ENCODE results near the gene ARNT2. TPM values are rescaled to one million over a fixed set of nuclear protein-coding genes. Genes with fewer than 3 reads are reported as not detected.

Gene ARNT2
- polyA plus RNA-seq, 1 of the 3 experiments (the other 2 are of a cell fraction) = 17.0 TPM

GRCh38 chr15:80500021-80500420 is 95.8 kb downstream of the ARNT2 start:
- Histone ChIP-seq H3K4me3 (ENCODE audit: low read depth in 2 of 2, low read length in 1 of 2) (no peak overlapping the region), H3K27ac (ENCODE audit: low read depth in 2 of 2, low read length in 1 of 2) (no peak overlapping the region)
- CTCF ChIA-PET = interaction anchor here (1.0 kb wide), 1 partner anchor 277 kb away, joined by 4 read pairs; no protein-coding TSS in a partner anchor

DNA sequence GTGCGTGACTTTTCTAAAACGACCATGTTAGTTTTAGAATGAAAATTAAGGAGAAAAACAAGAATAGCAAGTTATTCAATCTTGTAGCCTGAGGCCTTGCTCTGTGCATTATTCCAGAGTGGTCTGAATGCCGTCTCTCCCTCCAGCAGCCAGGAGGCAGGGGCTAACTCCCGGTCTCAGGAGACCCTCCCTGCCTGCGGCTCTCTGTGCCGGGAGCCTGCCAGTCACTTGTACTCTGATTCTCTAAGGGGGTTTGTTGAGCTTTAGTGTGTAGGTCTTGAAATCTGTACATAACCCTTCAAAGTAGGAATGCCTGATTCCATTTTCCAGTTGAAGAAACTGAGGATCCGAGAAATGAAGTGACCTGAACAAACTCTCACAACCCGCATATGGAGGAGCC is 97.3 kb downstream of the ARNT2 start:
- H3K4me3 ChIP-seq (ENCODE audit: low read depth in 2 of 2, low read length in 1 of 2) = no peak overlapping the region
- no peak overlapping the region for H3K9ac ChIP-seq
- H4K20me1 ChIP-seq (ENCODE audit: insufficient read depth) = no peaks in the 10 kb centered on the region
- 95% methylated on average over 8 of the region's 8 CpGs for WGBS (ENCODE audit: low lambda C conversion rate)
- no peak overlapping the region for H3K27ac ChIP-seq (ENCODE audit: low read depth in 2 of 2, low read length in 1 of 2)
- ChIA-PET POLR2A (no interaction called here), CTCF (interaction anchor here (1.2 kb wide), 1 partner anchor 469 kb away, joined by 3 read pairs; no protein-coding TSS in a partner anchor)
- no peaks in the 10 kb centered on the region for H3F3A ChIP-seq (replicated peaks; ENCODE audit: insufficient read depth)
- H3K9me2 ChIP-seq = no peaks in the 10 kb centered on the region
- H2AFZ ChIP-seq (ENCODE audit: low read depth) = no peak overlapping the region
- H3K36me3 ChIP-seq (replicated peaks in 1 of 2; ENCODE audit: control insufficient read depth in 1 of 2, insufficient read depth in 2 of 2, low read length in 1 of 2) = peaks cover 0 to 6% of the 10 kb centered on the region in 2 experiments
- H3K4me2 ChIP-seq = no peak overlapping the region
- H3K4me1 ChIP-seq (ENCODE audit: control insufficient read depth in 1 of 2, insufficient read depth in 2 of 2, low read depth in 1 of 2, low read length in 1 of 2) = peaks cover 0 to 10% of the 10 kb centered on the region in 2 experiments; a peak in 1 of 4 replicates
- no peak for DNase-seq
- no peaks in the 10 kb centered on the region for H3K79me2 ChIP-seq (ENCODE audit: insufficient read depth)
- H3K9me3 ChIP-seq = no peaks in the 10 kb centered on the region
- TF ChIP-seq EP300 (IDR thresholded peaks at IDR 0.05; ENCODE audit: borderline replicate concordance in 1 of 2, low read depth in 1 of 2, low read length in 1 of 2) = no peak
- TF ChIP-seq REST (IDR thresholded peaks at IDR 0.05; ENCODE audit: low read depth, low read length) = no peak
- no peak for TF ChIP-seq RFX5 (IDR thresholded peaks at IDR 0.05; ENCODE audit: low read length)
- no peak for TF ChIP-seq NRF1 (IDR thresholded peaks at IDR 0.05; ENCODE audit: low read depth, low read length)
- no peak for TF ChIP-seq YY1 (IDR thresholded peaks at IDR 0.05; ENCODE audit: low read depth)
- TF ChIP-seq TAF1 (IDR thresholded peaks at IDR 0.05; ENCODE audit: borderline replicate concordance, low read depth, low read length) = no peak
- H3K27me3 ChIP-seq (ENCODE audit: insufficient read depth) = no peaks in the 10 kb centered on the region

More at GRCh38 chr15:80500021-80500420, 95.8 kb downstream of the ARNT2 start:
- Histone ChIP-seq H3F3A (replicated peaks; ENCODE audit: insufficient read depth) (no peaks in the 10 kb centered on the region), H3K4me1 (ENCODE audit: control insufficient read depth in 1 of 2, insufficient read depth in 2 of 2, low read depth in 1 of 2, low read length in 1 of 2) (peaks cover 4 to 10% of the 10 kb centered on the region in 2 experiments; a peak in 2 of 4 replicates), H4K20me1 (ENCODE audit: insufficient read depth) (no peaks in the 10 kb centered on the region), H3K36me3 (replicated peaks in 1 of 2; ENCODE audit: control insufficient read depth in 1 of 2, insufficient read depth in 2 of 2, low read length in 1 of 2) (peaks cover 0 to 5% of the 10 kb centered on the region in 2 experiments), H3K9me3 (no peaks in the 10 kb centered on the region), H3K9ac (no peak overlapping the region), H3K27me3 (ENCODE audit: insufficient read depth) (no peaks in the 10 kb centered on the region), H3K4me2 (no peak overlapping the region), H3K79me2 (ENCODE audit: insufficient read depth) (no peaks in the 10 kb centered on the region), H3K9me2 (no peaks in the 10 kb centered on the region), H2AFZ (ENCODE audit: low read depth) (no peak overlapping the region)
- POLR2A ChIA-PET = no interaction called here
- no peak for TF ChIP-seq GABPA (IDR thresholded peaks at IDR 0.05; ENCODE audit: low read depth)
- TF ChIP-seq EP300 (IDR thresholded peaks at IDR 0.05; ENCODE audit: borderline replicate concordance in 1 of 2, low read depth in 1 of 2, low read length in 1 of 2) = no peak
- no peak for TF ChIP-seq MAX (IDR thresholded peaks at IDR 0.05; ENCODE audit: low read depth)
- TF ChIP-seq JUND (IDR thresholded peaks at IDR 0.05) = no peak
- TF ChIP-seq TCF12 (IDR thresholded peaks at IDR 0.05) = no peak
- no peak for TF ChIP-seq FOXJ3 (CRISPR knock-in tag; IDR thresholded peaks at IDR 0.05)
- no peak for DNase-seq
- 92% methylated on average over 1 of the region's 1 CpG for WGBS (ENCODE audit: low lambda C conversion rate)
